ENCODE data around the gene GLOD5. TPM values are rescaled to one million over a fixed set of nuclear protein-coding genes. Genes with fewer than 3 reads are reported as not detected.
A peak's percentile ranks its signal among the peaks of the same experiment; 100 is the strongest.

GLOD5 gene
- total and polyA plus RNA-seq, 9 donors: not detected

GRCh38 chrX:48801280-48802088, 39.9 kb downstream of the GLOD5 start, which contains the start of gene HDAC6:
Gene HDAC6 (plus strand): TSS chrX:48802067. CDS start chrX:48802693, 626 bp downstream.
- intact Hi-C loops (cut with DNase I): no loop called here
- DNase-seq: peak; percentile 94 to 97 (median 95)

DNA sequence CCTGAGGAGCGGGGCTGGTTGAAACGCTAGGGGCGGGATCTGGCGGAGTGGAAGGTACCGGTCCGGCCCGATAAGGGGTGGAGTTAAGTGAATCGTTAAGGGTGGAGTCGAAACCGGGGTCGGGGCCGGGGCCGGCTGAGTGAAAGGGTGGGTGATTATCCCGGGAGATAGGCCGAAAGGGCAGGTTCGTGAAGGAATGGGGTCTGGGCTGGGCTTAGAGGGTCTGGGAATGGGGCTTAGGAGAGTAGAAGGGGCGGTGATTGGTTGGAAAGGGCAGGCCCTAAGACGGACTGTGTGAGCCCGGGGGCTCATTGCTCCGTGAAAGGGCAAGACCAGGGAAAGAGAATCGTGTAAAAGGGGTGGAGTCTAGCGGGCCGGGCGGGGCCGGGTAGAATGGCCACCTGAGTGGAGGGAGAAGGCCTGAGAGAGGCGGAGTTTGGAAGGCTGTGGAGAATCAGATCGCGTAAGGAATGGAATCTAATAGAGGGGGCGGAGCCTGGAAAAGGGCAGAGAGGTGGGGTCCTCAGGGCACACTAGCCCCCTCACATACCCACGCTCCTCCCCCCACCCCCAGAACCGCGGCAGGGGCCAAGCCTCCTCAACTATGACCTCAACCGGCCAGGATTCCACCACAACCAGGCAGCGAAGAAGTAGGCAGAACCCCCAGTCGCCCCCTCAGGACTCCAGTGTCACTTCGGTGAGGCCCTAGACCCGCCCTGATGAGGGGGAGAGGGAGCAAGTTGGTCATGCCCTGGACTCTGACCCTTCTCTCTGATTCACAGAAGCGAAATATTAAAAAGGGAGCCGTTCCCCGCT, 40.8 kb downstream of the GLOD5 start:
- no peaks in the 10 kb centered on the region for H3K36me3 ChIP-seq
- no peaks in the 10 kb centered on the region for H3K9me3 ChIP-seq
- peak overlapping the region; percentile 60 for H3K4me3 ChIP-seq
- H3K4me1 ChIP-seq (ENCODE audit: insufficient read depth): peaks cover 2% of the 10 kb centered on the region
- H3K27me3 ChIP-seq: no peaks in the 10 kb centered on the region
- 34 to 50% (median 35%) methylated on average over 40 of the region's 40 CpGs for WGBS, 3 donors
- intact Hi-C loops (cut with DNase I): no loop called here
- H3K27ac ChIP-seq: peak overlapping the region; percentile 76 to 89
- TF ChIP-seq CTCF (IDR thresholded peaks at IDR 0.05): peak in 1 of 3 donors; percentile 19
- TF ChIP-seq EP300 (IDR thresholded peaks at IDR 0.05): no peak
- TF ChIP-seq POLR2A (IDR thresholded peaks at IDR 0.05): peak; percentile 67
- DNase-seq: peak; percentile 77 to 86 (median 79)

More at GRCh38 chrX:48801280-48802088, 39.9 kb downstream of the GLOD5 start, which contains the start of gene HDAC6:
- Histone ChIP-seq H3K27ac (peak within 1 kb of the TSS; percentile 82 to 93), H3K27me3 (no peaks in the 10 kb centered on the region), H3K4me3 (peak within 1 kb of the TSS; percentile 62), H3K9me3 (no peaks in the 10 kb centered on the region), H3K36me3 (no peaks in the 10 kb centered on the region), H3K4me1 (ENCODE audit: insufficient read depth) (peaks cover 2% of the 10 kb centered on the region)
- TF ChIP-seq POLR2A (IDR thresholded peaks at IDR 0.05): no peak
- TF ChIP-seq CTCF (IDR thresholded peaks at IDR 0.05): no peak
- TF ChIP-seq EP300 (IDR thresholded peaks at IDR 0.05): no peak
- 34 to 49% (median 47%) methylated on average over 89 of the region's 89 CpGs for WGBS, 3 donors

- no peak for DNase-seq
- H3K4me1 ChIP-seq (ENCODE audit: insufficient read depth): peaks cover 2% of the 10 kb centered on the region
- peak overlapping the region in 1 of 2 donors; percentile 76 for H3K27ac ChIP-seq
- intact Hi-C loops (cut with DNase I): no loop called here
- WGBS, 3 donors: 51 to 60% (median 58%) methylated on average over 4 of the region's 4 CpGs
- TF ChIP-seq EP300 (IDR thresholded peaks at IDR 0.05) (no peak), CTCF (IDR thresholded peaks at IDR 0.05) (no peak), POLR2A (IDR thresholded peaks at IDR 0.05) (no peak)
- H3K27me3 ChIP-seq: no peaks in the 10 kb centered on the region
- no peak overlapping the region for H3K4me3 ChIP-seq
- H3K9me3 ChIP-seq: no peaks in the 10 kb centered on the region
- H3K36me3 ChIP-seq: no peaks in the 10 kb centered on the region
Observed at GRCh38 chrX:48802905-48803200, 41.3 kb downstream of the GLOD5 start.

GRCh38 chrX:48806081-48806480, 44.5 kb downstream of the GLOD5 start:
- intact Hi-C loops (cut with DNase I): no loop called here
- H3K36me3 ChIP-seq: no peaks in the 10 kb centered on the region
- H3K4me1 ChIP-seq (ENCODE audit: insufficient read depth): peaks cover 2% of the 10 kb centered on the region
- 82 to 85% (median 84%) methylated on average over 4 of the region's 4 CpGs for WGBS, 3 donors
- H3K27ac ChIP-seq: no peak overlapping the region
- no peak for DNase-seq
- no peaks in the 10 kb centered on the region for H3K27me3 ChIP-seq
- no peak overlapping the region for H3K4me3 ChIP-seq
- H3K9me3 ChIP-seq: no peaks in the 10 kb centered on the region
- no peak for TF ChIP-seq EP300 (IDR thresholded peaks at IDR 0.05)

All from ovary (tissue), 9 donors.